Measurements from ENCODE around the gene HAGH. TPM values are rescaled to one million over a fixed set of nuclear protein-coding genes. Genes with fewer than 3 reads are reported as not detected.

The HAGH gene
- total RNA-seq, 1 donor from 2014 or later = 69.1 TPM

GRCh38 chr16:1865902-1866690, 39.5 kb upstream of the HAGH start:
- DNase-seq (no peak), ATAC-seq (no peak)
- Histone ChIP-seq H3K27me3 (ENCODE audit: low read depth) (no peaks in the 10 kb centered on the region), H3K36me3 (no peaks in the 10 kb centered on the region), H3K4me1 (no peaks in the 10 kb centered on the region), H3K9me3 (no peaks in the 10 kb centered on the region), H3K27ac (no peak overlapping the region), H3K4me3 (no peak overlapping the region)
- intact Hi-C loops (cut with DNase I) = no loop called here
- no peak for TF ChIP-seq CTCF (IDR thresholded peaks at IDR 0.05)

GRCh38 chr16:1863681-1864460, 37.2 kb upstream of the HAGH start:
- Histone ChIP-seq H3K36me3 (no peaks in the 10 kb centered on the region), H3K4me1 (no peaks in the 10 kb centered on the region), H3K27me3 (ENCODE audit: low read depth) (peaks cover 7% of the 10 kb centered on the region), H3K9me3 (no peaks in the 10 kb centered on the region), H3K27ac (no peak overlapping the region), H3K4me3 (no peak overlapping the region)
- intact Hi-C loops (cut with DNase I) = no loop called here
- DNase-seq (no peak), ATAC-seq (no peak)
- TF ChIP-seq CTCF (IDR thresholded peaks at IDR 0.05) = peak; percentile 65

GRCh38 chr16:1862394-1862793, 35.8 kb upstream of the HAGH start:
- DNase-seq = no peak
- peaks cover 13% of the 10 kb centered on the region for H3K27me3 ChIP-seq (ENCODE audit: low read depth)
- ATAC-seq = no peak
- H3K27ac ChIP-seq = no peak overlapping the region
- no peaks in the 10 kb centered on the region for H3K36me3 ChIP-seq
- no peaks in the 10 kb centered on the region for H3K9me3 ChIP-seq
- no peak overlapping the region for H3K4me3 ChIP-seq
- no peak for TF ChIP-seq CTCF (IDR thresholded peaks at IDR 0.05)
- no peaks in the 10 kb centered on the region for H3K4me1 ChIP-seq
- intact Hi-C loops (cut with DNase I) = no loop called here

GRCh38 chr16:1861730-1862129, 35.1 kb upstream of the HAGH start:
- H3K9me3 ChIP-seq = no peaks in the 10 kb centered on the region
- DNase-seq = no peak
- intact Hi-C loops (cut with DNase I) = no loop called here
- no peak overlapping the region for H3K4me3 ChIP-seq
- H3K4me1 ChIP-seq = no peaks in the 10 kb centered on the region
- TF ChIP-seq CTCF (IDR thresholded peaks at IDR 0.05) = no peak
- no peak for ATAC-seq
- no peak overlapping the region for H3K27ac ChIP-seq
- H3K27me3 ChIP-seq (ENCODE audit: low read depth) = peaks cover 20% of the 10 kb centered on the region
- H3K36me3 ChIP-seq = no peaks in the 10 kb centered on the region

- peak; percentile 50 for DNase-seq
- H3K4me1 ChIP-seq = no peaks in the 10 kb centered on the region
- ATAC-seq = peak; percentile 54 to 82
- no peak overlapping the region for H3K4me3 ChIP-seq
- no peaks in the 10 kb centered on the region for H3K9me3 ChIP-seq
- H3K27ac ChIP-seq = no peak overlapping the region
- TF ChIP-seq CTCF (IDR thresholded peaks at IDR 0.05) = no peak
- intact Hi-C loops (cut with DNase I) = no loop called here
- H3K36me3 ChIP-seq = no peaks in the 10 kb centered on the region
- H3K27me3 ChIP-seq (ENCODE audit: low read depth) = peaks cover 22% of the 10 kb centered on the region
These were observed 33.0 kb upstream of the HAGH start for GRCh38 chr16:1859650-1860049.
